DMS153 (cell line): ENCODE results near the gene PRMT9.

Experiments
- DNase-seq: peaks from one replicate; lab custom pipeline; 2025; lab: John Stamatoyannopoulos, UW

Gene PRMT9

DNA sequence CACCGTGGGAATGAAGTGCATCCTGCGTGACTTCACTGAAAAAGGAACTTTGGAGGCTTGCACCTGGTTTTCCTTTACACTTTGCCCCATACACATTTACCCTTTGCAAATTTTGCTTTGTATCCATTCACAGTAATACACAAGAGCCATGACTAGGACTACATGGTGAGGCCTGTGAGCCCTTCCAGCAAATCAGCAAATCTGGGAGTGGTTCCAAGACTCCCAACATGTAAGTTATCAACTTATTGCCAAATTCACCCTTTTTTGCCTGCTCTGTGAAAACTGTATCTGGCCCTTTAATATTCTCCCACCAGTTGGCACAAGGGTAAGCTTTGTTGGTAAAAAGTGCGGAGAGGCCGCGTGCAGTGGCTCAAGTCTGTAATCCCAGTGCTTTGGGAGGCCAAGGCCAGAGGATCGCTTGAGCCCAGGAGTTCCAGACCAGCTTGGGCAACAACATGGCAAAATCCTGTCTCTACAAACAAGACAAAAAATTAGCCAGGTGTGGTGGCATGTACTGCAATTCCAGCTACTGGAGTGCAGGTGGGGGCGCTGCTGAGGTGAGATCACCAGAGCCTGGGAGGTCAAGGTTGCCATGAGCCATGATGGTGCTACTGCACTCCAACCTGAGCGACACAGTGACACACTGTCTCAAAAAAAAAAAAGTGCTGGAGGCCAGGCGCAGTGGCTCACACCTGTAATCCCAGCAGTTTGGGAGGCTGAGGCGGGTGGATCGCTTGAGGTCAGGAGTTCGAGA is 5.0 kb downstream of the PRMT9 start:
- DNase-seq, result no peak

DNA sequence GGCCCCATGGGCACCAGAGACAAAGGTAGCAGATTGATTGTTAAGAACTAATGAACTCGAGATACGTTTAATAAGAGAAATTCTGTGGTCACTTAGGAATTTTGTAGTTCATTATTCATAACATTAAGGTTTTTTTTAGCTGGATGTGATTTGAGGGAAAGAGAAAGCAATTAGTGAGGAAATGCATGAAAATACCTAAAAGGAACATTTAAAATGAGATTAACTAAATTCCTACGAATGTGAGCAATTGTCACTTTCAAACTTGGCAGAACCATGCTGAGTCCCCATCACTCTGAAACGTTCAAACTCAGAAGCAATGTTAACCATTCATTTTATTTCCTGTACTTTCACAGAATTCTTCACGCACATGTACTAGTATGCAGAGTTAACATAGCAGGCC is 5.9 kb downstream of the PRMT9 start:
- no peak for DNase-seq

DNA sequence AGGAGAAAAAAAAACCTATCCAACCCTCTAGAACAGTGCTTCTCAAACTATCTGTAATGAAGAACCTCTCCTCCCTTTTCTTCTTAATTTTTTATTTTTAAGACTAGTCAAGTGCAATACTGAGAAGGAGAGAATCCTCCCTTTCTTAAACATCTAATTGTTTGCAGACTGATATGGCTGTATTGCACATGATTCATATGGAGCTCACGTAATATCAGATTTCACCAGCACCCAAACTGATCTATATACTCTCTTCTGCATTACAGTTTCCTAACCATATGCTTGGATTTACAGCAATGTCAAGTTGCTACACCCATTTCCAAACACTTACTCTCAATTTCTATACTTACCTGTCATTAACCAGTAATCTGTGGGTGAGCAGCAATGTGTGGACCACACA is 9.5 kb downstream of the PRMT9 start:
- no peak for DNase-seq

DNA sequence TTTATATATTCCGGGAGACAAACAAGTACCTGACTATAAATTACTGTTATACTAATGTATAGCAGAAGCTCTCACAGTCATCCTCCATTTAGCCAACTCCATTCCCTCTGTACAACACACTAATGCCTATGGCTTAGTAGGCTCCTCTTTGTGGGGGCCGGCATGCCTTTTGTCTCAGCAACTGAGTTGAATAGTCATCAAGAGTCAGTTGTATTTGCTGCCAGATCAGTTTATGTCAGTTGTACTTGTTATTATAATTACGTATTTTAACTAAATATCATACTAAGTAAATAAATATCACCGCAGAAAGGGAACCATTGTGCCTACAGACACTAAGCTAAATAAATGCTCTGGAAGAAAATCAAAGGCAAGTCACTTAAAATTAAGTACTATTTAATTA is 9.9 kb downstream of the PRMT9 start:
- no peak for DNase-seq

DNA sequence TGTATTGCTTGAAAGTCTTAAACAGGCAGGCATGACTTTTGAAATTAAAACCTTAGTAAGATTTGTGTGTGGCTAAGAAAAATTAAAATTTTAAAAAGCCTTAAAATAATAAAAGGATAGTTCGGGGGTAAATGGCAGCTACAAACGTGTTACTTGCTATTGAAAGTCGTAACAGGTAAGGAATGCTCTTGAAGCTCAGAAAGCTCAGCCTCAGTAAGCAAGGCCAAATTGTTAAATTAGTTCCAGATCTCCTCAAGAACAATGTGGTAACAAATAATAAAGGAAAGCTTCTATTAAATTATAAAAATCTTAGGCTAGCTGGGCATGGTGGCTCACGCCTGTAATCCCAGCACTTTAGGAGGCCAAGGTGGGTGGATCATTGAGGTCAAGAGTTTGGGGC is 25.5 kb downstream of the PRMT9 start:
- no peak for DNase-seq

DNA sequence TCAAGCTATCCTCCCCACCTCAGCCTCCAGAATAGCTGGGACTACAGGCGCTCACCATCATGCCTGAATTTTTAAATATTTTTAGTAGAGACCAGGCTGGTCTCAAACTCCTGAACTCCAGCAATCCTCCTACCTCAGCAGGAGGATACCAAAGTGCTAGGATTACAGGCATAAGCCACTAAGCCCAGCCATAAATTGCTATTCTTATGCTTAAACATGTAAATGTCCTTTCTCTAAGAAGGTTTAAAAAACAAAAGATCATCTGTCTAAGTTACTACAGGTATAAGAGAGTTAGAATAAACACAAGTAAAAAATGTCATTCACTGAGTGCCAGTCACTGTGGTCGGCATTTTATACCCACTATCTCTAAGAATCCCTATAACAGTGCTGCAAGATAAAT is 28.3 kb downstream of the PRMT9 start:
- DNase-seq, result no peak

DNA sequence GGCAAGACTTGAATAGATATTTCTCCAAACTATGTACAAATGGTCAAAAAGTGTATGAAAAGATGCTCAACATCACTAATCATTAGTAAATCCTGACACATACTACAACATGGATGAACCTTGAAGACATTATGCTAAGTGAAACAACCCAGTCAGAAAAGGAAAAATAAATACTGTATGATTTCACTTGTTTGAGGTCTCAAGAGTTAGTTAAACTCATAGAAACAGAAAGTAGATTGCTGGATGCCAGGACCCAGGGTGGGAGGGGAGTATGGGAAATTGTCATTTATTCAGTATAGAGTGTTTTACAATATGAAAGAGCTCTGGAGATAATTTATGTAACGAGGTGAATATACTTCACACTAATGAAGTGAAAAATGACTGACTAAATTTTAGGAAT is 32.4 kb downstream of the PRMT9 start:
- no peak for DNase-seq

DNA sequence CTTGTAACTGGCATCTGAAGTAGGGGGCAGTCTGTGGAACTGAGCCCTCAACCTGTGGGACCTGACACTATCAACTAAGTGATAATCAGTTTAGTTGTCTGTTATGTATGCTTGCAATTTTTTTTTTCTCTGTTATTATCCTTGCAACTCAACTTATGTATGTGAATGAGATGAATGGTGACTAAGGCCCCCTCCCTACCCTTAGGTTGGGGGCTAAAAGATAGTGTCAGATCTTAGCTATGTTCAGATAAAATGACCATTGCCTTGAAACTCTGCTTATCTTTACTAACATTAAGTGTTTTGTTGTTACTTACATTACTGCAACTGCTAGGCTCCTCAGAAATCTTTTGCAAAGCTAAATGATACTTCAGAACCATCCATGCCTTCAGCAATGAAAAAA is 35.3 kb downstream of the PRMT9 start:
- DNase-seq, result no peak

DNA sequence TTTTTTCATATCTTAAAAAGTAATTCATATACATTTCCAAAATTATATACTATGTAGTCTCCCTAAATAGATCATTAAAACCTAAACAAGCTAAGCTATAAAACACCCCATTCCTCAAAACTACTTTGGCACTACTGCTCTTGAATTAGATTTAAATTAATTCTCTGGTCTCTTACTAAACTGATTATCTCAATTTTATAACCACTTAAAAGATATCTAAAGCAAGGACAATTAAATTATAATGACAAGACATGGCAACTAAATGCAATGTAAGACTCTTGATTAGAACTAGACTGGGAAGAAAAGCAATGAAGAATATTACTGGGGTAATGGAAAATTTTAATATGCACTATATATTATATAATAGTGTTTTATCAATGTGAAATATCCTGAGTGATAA is 38.9 kb downstream of the PRMT9 start:
- DNase-seq, result no peak

DNA sequence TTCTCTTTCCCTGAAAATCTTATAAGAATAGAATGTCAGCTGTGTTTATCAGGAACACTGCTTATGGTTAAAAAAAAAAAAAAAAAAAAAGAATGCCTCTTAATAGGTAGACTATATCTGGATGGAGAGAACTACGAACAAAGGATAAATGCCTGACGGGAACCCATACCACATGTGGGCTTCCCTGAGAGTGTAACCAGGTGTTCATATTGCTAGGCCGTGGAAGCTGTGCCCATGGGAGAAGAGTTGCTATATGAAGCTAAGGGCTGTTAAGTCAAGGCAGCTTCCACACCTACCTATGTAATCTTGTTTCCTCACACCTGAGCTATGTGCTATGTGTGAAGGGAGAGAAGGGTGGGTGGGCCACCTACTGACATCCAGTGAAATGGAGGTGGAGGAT is 39.5 kb downstream of the PRMT9 start:
- DNase-seq, result no peak

DNA sequence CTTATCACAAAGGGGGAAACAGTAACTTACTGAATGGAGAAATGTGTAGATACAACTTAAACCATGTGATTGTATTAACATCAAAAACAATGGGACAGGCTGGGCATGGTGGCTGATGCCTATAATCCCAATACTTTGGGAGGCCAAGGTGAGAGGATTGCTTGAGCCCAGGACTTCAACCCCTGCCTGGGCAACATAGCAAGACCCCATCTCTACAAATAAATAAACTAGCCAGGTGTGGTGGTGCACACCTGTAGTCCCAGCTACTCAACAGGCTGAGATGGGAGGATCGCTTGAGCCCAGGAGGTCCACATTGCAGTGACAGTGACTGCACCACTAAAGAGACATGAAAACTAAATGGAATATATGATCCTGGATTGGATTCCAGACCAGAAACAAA is 40.3 kb downstream of the PRMT9 start:
- no peak for DNase-seq

DNA sequence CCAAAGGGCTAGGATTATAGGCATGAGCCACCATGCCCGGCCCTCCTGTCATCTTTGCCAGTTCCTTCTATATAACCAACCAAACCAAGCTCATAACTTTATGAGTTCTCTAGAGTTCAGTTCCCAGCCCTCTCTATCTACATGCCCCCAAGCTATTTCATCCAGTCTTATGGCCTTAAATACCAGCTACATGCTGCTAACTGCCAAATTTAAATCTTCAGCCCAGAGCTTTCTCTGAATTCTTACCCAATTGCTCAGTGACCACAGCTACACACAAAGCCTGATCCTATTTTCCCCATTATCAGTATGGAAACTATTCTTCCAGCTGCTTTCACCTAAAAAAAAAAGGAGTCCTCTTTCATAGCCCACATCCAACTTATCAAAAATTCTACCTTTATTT is 43.6 kb downstream of the PRMT9 start:
- no peak for DNase-seq

DNA sequence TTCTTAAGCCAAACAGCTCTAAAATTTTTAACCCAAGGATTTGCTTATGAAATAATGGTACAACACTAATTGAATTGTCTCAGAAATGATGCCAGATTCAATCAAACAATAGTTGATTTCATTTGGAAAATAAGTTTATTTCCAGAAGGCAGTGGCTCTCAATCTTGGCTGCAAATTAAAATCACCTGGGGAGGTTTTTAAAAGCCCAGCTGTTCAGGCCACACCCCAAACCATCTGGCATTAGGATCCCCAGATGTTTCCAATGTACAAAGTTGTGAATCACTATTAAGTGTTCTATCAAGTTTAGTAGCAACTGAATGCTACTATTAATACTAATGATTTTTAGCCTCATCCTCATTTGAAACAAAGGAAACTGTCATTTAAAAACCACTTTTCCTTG is 44.6 kb downstream of the PRMT9 start:
- DNase-seq, result no peak

DNA sequence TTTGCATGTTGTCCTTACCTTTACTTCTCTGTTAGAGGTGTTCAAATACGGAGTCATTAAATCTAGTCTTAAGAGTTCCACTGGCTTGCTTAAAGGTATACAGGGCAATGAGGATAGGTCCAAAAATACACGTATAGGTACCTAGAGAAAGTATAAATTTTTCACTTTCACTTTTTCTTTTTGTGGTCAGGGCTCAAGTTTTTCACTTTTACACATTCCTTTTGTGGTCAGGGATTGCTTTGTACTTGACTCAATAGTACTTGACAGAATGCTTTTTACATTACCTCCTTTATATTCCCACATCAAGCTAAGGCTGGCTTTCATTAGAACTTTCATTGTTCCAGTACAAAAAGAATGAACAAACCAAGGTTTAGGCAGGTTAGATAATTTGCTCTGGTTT is 45.0 kb downstream of the PRMT9 start:
- DNase-seq, result no peak

DNA sequence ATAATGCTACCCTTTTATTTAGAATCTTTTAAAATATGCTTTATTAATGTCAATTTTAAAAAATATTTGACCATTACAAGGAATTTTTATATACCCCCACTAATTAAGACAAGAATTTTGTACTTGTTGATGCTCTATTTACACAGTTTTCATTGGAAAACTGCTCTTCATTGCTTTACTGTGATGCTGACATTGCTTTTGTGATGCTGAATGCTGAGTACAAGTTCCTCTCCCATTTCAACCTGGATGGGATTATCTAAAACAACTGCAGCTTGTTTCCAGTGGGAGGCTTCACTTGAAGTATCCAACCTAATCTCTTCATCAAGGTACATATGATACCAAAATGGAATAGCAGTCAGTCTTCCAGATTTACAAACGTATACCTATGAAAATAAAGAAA is 45.6 kb downstream of the PRMT9 start:
- no peak for DNase-seq

DNA sequence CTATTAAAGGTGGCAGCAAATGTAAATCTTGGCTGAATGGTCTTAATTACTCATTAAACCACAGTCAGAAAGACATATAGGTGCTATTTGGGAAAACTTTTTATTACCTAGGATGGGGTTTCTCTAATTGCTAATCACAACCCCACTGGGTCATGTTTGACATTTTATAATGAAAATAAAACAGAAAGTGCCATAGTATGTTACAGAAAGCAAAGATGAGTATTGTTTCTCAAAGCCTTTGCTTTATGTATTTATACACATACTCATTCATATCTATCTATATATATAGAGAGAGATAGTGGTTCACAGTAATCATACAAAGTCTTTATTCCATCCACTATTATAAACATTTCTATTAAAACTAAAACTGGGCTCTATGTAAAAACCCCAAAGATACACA is 48.6 kb downstream of the PRMT9 start:
- no peak for DNase-seq

DNA sequence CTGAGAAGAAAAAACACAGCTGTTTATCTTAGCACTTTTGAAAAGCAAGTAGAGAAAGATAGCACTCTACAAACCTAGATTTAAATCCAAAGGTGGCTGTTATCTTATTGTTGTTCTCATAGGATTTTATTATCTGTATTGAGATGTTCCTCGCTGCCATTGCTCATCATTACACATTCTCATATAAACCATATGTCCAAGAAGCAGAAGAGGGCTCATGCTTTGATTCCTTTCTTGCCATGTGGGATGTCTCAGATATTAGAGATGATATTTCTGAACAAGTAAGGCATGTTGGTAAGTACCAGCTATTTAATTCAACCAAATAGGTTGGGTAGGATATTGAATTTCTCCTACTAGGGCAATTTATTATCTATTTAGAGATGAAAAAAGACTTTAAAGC is 50.3 kb downstream of the PRMT9 start:
- no peak for DNase-seq

DNA sequence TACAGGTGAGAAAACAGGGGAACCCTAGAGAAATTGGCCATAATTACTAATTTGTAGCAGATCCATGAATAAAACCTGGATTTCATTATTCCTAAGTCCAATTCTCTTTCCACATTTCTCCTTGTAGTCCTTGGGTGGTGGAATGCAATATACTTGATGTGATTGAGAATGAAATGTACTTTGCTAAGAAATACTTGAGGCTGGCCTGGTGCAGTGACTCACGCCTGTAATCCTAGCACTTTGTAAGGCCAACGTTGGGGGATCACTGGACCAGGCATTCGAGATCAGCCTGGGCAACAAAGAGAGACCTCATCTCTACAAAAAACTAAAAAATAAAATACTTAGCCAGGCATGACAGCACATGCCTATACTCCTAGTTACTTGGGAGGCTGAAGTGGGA is 50.9 kb downstream of the PRMT9 start:
- no peak for DNase-seq

DNA sequence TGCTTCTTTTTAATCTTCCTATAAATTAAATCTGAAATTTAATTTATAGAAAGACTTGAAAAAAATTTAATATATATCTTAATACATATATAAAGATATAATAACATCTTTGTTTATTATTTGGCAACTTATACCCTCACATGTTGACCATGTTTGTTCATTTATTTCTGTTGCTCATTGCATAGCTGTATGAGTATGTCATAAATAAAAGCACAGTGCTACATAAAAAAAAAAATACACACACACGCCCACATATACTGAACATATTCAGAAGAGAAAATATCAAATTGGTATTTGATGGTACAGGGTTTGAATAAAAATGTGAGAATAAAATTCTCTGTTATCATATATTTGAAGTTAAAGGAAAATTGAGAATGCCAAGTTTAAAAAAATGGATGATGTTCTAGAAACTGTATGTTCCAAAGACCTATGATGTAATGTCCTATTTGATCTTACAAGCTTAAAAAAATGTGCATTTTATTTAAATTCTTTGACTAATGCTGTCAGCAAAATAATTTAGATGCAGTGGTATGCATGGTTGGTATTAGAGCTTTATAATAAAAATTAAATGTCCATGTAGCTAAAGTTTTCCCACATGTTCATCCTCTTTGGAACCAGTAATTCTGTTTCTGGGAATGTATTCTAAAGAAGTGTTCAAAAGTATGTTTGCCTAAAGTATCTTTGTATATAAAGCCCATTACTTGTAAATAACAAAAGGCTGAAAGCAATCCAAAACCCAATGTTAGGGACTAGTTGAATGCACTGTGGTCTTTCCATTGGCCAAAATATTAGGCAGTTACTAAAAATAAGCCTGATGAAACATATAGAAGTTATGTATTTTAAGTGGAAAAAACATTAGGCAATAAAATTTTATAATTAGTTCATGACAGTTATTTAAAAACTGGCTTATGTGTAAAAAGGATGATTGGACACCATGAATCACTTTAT is 53.9 kb downstream of the PRMT9 start:
- DNase-seq, result no peak

DNA sequence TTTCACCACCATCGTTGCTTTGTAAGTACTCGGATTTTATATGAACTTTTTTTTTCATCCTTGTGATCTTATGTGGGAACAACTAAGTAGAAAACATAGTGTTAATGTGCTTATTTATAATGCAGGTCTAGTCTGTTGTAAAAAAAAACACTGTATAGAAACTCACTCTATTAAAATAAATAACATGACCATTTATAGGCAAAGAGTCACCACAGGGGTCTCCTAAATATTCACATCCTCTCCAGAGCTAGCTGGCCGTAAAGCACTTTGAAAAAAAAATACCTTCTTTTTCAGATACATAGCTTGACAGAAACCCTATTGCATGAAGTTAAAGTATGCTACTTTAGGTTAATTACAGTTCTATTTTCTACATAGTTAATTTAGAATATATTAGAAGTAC is 55.5 kb downstream of the PRMT9 start:
- no peak for DNase-seq

DNA sequence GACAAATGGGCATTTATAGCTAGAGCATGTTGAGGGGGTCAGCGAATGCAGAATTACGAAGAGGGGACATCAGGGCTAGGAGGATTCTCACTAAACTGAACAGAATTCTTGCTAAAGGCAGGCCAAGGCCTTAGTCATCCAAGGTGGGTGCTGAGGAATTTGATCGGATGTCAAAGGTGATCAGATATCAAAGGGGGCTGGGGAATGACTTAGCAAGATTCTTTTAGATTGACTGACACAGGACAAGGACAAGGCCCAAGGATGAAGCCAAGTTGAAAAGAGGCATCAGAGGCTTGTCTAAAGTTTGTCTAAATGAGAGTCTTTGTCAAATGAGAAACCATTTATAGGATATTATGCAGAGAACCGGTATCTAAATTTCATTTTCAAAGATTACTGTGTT is 57.1 kb downstream of the PRMT9 start:
- DNase-seq, result no peak

DNA sequence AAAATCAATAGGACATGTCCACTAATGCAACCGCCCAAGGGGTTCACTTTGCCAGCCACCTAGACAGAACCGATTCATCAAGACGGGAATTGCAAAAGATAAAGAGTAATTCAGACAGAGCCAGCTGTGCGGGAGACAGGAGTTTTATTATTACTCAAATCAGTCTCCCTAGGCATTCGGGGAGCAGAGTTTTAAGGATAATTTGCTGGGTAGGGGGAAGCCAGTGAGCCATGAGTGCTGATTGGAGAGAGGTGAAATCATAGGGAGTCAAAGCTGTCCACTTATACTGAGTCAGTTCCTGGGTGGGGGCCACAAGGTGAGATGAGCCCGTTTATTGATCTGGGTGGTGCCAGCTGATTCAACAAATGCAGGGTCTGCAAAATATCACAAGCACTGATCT is 58.2 kb downstream of the PRMT9 start:
- no peak for DNase-seq

DNA sequence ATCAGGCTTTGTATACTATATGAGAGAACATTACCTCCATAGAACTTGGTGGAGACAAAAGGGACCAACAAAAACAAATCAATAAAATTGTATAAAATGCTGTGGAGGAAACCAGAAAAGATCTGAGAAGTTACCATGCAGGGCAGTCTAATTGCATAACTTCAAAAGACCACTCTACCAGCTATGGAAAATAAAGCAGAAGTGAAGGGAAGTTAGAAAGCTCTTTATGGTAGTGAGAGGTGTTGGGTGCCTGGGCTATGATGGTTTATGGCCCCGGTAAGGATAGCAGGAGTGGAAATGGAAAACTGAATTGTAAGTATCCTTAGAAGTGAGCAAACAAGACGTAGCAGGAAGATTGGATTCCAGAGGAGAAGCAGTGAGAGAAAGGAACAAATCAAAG is 63.6 kb downstream of the PRMT9 start:
- no peak for DNase-seq
